HepG2 (cell line): Measurements from ENCODE around the gene USP34. TPM values are rescaled to one million over a fixed set of nuclear protein-coding genes. Genes with fewer than 3 reads are reported as not detected.

Experiments
- ARNT2 ChIP-seq: sonication (generic); formaldehyde crosslinking; IDR thresholded peaks from 2 replicates; pipeline ENCODE4 v1.8.0; 2022; ENCODE audit warnings: mild to moderate bottlenecking, low read depth, missing genetic modification reagents, moderate library complexity
- CEBPG ChIP-seq: IDR thresholded peaks from 2 replicates; pipeline ENCODE4 v1.6.1; 2016
- HES4 ChIP-seq: sonication (generic); formaldehyde crosslinking; IDR thresholded peaks from 2 replicates; pipeline ENCODE4 v1.9.0; 2021; ENCODE audit warnings: mild to moderate bottlenecking, missing genetic modification reagents, borderline replicate concordance
- MED13 ChIP-seq: sonication (generic); formaldehyde crosslinking; IDR thresholded peaks from 2 replicates; pipeline ENCODE4 v1.5.0; 2020; ENCODE audit warnings: missing genetic modification reagents
- REL ChIP-seq: sonication (generic); formaldehyde crosslinking; conservative IDR thresholded peaks from 2 replicates; pipeline ENCODE4 v1.8.0; 2022; ENCODE audit warnings: mild to moderate bottlenecking, missing genetic modification reagents, moderate library complexity
- RORA ChIP-seq: sonication (generic); formaldehyde crosslinking; IDR thresholded peaks from 2 replicates; pipeline ENCODE4 v1.5.0; 2020; ENCODE audit warnings: mild to moderate bottlenecking, missing genetic modification reagents, moderate library complexity
- SP1 ChIP-seq, 2 experiments: fragments of 450-650 bp in 1 of 2; sonication (generic) in 1 of 2; formaldehyde crosslinking in 1 of 2; IDR thresholded peaks; 2 replicates each; pipeline versions ENCODE4 v1.4.0 to v1.6.1; 2016 to 2020; ENCODE audit warnings: missing genetic modification reagents in 1 of 2
- SRSF9 ChIP-seq: fragments of 200-400 bp; formaldehyde crosslinking; IDR thresholded peaks from 2 replicates; pipeline ENCODE4 v1.6.1; 2018; ENCODE audit warnings: borderline replicate concordance, mild to moderate bottlenecking, low read depth, low read length; ENCODE audit not compliant: insufficient read depth, poor library complexity, severe bottlenecking
- ZFP36L1 ChIP-seq: sonication (generic); formaldehyde crosslinking; IDR thresholded peaks from 2 replicates; pipeline ENCODE4 v1.8.0; 2022; ENCODE audit warnings: mild to moderate bottlenecking, missing genetic modification reagents, moderate library complexity
- ZFP62 ChIP-seq: sonication (generic); formaldehyde crosslinking; IDR thresholded peaks from 2 replicates; pipeline ENCODE4 v1.4.0; 2020; ENCODE audit warnings: missing genetic modification reagents
- ZNF263 ChIP-seq: sonication (generic); formaldehyde crosslinking; IDR thresholded peaks from 2 replicates; pipeline ENCODE4 v1.4.0; 2020; ENCODE audit warnings: missing genetic modification reagents
- ZNF292 ChIP-seq: sonication (generic); formaldehyde crosslinking; IDR thresholded peaks from 2 replicates; pipeline ENCODE4 v1.8.1; 2022; ENCODE audit warnings: mild to moderate bottlenecking, low read depth, missing genetic modification reagents, borderline replicate concordance
- ZNF333 ChIP-seq: sonication (generic); formaldehyde crosslinking; IDR thresholded peaks from 2 replicates; pipeline ENCODE4 v1.4.0; 2020; ENCODE audit warnings: mild to moderate bottlenecking, missing genetic modification reagents, borderline replicate concordance
- ZNF430 ChIP-seq: sonication (generic); formaldehyde crosslinking; IDR thresholded peaks from 2 replicates; pipeline ENCODE4 v1.9.0; 2021; ENCODE audit warnings: mild to moderate bottlenecking, missing genetic modification reagents
- ZNF431 ChIP-seq: sonication (generic); formaldehyde crosslinking; IDR thresholded peaks from 2 replicates; pipeline ENCODE4 v1.9.0; 2022; ENCODE audit warnings: missing genetic modification reagents, low read depth, mild to moderate bottlenecking, borderline replicate concordance
- ZNF530 ChIP-seq: sonication (generic); formaldehyde crosslinking; IDR thresholded peaks from 2 replicates; pipeline ENCODE4 v1.5.0; 2020; ENCODE audit warnings: low read depth, mild to moderate bottlenecking, missing genetic modification reagents
- ZNF577 ChIP-seq: sonication (generic); formaldehyde crosslinking; IDR thresholded peaks from 2 replicates; pipeline ENCODE4 v1.4.0; 2020; ENCODE audit warnings: mild to moderate bottlenecking, low read depth, missing genetic modification reagents, borderline replicate concordance
- ZNF598 ChIP-seq: sonication (generic); formaldehyde crosslinking; IDR thresholded peaks from 2 replicates; pipeline ENCODE4 v1.5.1; 2020; ENCODE audit warnings: mild to moderate bottlenecking, missing genetic modification reagents, borderline replicate concordance
- polyA plus RNA-seq, 8 experiments: library from polyadenylated mRNA; depleted of rRNA in 3 of 8; stranded (reverse) in 7 of 8; unstranded in 1 of 8; fragments of >200 nt; fragmentation: Illumina TruSeq in 4 of 8; extraction: Trizol in 4 of 8; gene quantifications; 2 replicates each; pipeline versions ENCODE4 v1.2.1 to v1.2.3, GENCODE V29; 2011 to 2016; ENCODE audit warnings: low read depth in 4 of 8, missing spikeins in 1 of 8, mixed read lengths in 1 of 8; ENCODE audit not compliant: insufficient read depth in 1 of 8
- total RNA-seq, 5 experiments: library from RNA; depleted of rRNA; stranded (reverse); fragments of >200 nt; fragmentation: Illumina TruSeq; extraction: Trizol; gene quantifications; 2 replicates each; pipeline ENCODE4 v1.2.3, GENCODE V29; 2016; ENCODE audit warnings: low read depth in 1 of 5
- TF ChIP-seq, protein P1 (sequence below): sonication (generic); formaldehyde crosslinking; IDR thresholded peaks from 2 replicates; pipeline ENCODE4; 2020; ENCODE audit warnings: missing genetic modification reagents, mild to moderate bottlenecking, borderline replicate concordance
- TF ChIP-seq, protein P2 (sequence below): sonication (generic); formaldehyde crosslinking; IDR thresholded peaks from 2 replicates; pipeline ENCODE4 v1.9.0; 2021; ENCODE audit warnings: missing genetic modification reagents, borderline replicate concordance
- TF ChIP-seq, protein P3 (sequence below): sonication (generic); formaldehyde crosslinking; conservative IDR thresholded peaks from 2 replicates; pipeline ENCODE4 v1.4.0; 2020; ENCODE audit warnings: missing genetic modification reagents

USP34 gene
- total and polyA plus RNA-seq, 2 of the 13 experiments (the other 11 are each of a cell fraction or from before 2014, with no cell fraction given): 99.2 to 100 TPM

DNA sequence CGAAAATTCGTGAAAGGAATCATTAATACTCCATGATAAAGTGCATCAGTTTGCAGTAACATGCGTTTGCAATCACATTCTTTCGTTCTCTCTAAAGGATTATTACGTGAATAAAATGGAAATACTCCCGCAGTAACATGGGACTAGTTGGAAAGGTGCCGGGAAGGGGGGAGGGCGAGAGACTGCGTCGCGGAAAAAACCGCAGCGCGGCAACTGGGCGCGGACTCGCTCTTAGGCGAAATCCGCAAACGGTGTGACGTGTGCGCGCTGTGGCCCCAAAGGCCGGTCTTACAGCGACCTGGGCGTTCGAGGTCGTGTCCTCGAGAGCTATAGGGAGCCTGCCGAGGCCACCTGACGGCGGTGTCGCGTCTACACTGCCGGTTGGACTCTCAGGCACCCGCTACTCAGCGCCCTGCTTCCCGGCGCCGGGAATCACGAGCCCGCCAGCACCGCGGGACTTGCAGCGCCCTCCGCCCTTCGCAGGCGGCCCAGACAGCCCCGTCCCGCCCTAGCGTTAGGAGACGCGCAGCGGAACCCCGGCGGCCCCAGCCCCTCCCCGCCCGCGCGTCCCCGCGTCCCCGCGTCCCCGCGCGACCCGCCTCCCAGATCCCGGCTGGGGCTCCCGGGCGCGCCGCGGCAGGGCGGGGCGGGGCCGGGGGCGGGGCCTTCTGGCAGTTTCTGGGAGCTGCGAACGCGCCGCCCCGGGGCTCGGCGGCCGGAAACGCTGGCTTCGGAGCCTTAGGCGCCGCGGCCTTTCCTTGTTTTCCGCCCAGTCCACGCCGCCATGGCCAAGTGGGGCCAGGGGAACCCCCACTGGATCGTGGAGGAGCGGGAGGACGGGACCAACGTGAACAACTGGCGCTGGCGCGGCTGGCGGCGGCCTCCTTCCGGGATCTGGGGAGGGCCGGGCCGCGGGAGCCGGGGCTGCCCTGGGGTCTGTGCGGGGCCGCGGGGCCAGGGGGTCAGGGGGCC lies 293.8 kb downstream of the USP34 start (continued):
- TF ChIP-seq CEBPG (CRISPR knock-in tag) (peak; percentile 57), ZFP36L1 (CRISPR knock-in tag) (peak; percentile 90), ARNT2 (CRISPR knock-in tag) (peak; percentile 95), REL (peak; percentile 95), SRSF9 (no peak), ZNF430 (CRISPR knock-in tag) (0 out of 2 replicates have a peak, but pooled peaks have one; percentile 46), ZNF431 (CRISPR knock-in tag) (peak; percentile 85), HES4 (peak; percentile 22), ZNF263 (CRISPR knock-in tag) (peak; percentile 68; the same call in 1 of the 2 replicates), ZFP62 (CRISPR knock-in tag) (no peak), ZNF598 (CRISPR knock-in tag) (peak; percentile 48), MED13 (CRISPR knock-in tag) (no peak; the same call in 1 of the 2 replicates), SP1 (IDR thresholded peaks at IDR 0.05) (no peak), SP1 (CRISPR knock-in tag; IDR thresholded peaks at IDR 0.05) (peak; percentile 43; the same call in 1 of the 2 replicates), ZNF292 (CRISPR knock-in tag) (peak; percentile 87; the same call in 1 of the 2 replicates), RORA (CRISPR knock-in tag) (no peak), ZNF530 (no peak), ZNF333 (CRISPR knock-in tag) (peak; percentile 33; the same call in 1 of the 2 replicates), ZNF577 (CRISPR knock-in tag) (no peak)
- TF ChIP-seq, protein P1, sequence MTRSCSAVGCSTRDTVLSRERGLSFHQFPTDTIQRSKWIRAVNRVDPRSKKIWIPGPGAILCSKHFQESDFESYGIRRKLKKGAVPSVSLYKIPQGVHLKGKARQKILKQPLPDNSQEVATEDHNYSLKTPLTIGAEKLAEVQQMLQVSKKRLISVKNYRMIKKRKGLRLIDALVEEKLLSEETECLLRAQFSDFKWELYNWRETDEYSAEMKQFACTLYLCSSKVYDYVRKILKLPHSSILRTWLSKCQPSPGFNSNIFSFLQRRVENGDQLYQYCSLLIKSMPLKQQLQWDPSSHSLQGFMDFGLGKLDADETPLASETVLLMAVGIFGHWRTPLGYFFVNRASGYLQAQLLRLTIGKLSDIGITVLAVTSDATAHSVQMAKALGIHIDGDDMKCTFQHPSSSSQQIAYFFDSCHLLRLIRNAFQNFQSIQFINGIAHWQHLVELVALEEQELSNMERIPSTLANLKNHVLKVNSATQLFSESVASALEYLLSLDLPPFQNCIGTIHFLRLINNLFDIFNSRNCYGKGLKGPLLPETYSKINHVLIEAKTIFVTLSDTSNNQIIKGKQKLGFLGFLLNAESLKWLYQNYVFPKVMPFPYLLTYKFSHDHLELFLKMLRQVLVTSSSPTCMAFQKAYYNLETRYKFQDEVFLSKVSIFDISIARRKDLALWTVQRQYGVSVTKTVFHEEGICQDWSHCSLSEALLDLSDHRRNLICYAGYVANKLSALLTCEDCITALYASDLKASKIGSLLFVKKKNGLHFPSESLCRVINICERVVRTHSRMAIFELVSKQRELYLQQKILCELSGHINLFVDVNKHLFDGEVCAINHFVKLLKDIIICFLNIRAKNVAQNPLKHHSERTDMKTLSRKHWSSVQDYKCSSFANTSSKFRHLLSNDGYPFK: peak; percentile 82
- TF ChIP-seq, protein P2, sequence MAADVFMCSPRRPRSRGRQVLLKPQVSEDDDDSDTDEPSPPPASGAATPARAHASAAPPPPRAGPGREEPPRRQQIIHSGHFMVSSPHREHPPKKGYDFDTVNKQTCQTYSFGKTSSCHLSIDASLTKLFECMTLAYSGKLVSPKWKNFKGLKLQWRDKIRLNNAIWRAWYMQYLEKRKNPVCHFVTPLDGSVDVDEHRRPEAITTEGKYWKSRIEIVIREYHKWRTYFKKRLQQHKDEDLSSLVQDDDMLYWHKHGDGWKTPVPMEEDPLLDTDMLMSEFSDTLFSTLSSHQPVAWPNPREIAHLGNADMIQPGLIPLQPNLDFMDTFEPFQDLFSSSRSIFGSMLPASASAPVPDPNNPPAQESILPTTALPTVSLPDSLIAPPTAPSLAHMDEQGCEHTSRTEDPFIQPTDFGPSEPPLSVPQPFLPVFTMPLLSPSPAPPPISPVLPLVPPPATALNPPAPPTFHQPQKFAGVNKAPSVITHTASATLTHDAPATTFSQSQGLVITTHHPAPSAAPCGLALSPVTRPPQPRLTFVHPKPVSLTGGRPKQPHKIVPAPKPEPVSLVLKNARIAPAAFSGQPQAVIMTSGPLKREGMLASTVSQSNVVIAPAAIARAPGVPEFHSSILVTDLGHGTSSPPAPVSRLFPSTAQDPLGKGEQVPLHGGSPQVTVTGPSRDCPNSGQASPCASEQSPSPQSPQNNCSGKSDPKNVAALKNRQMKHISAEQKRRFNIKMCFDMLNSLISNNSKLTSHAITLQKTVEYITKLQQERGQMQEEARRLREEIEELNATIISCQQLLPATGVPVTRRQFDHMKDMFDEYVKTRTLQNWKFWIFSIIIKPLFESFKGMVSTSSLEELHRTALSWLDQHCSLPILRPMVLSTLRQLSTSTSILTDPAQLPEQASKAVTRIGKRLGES (CRISPR knock-in tag): peak; percentile 26; the same call in 1 of the 2 replicates
- TF ChIP-seq, protein P3, sequence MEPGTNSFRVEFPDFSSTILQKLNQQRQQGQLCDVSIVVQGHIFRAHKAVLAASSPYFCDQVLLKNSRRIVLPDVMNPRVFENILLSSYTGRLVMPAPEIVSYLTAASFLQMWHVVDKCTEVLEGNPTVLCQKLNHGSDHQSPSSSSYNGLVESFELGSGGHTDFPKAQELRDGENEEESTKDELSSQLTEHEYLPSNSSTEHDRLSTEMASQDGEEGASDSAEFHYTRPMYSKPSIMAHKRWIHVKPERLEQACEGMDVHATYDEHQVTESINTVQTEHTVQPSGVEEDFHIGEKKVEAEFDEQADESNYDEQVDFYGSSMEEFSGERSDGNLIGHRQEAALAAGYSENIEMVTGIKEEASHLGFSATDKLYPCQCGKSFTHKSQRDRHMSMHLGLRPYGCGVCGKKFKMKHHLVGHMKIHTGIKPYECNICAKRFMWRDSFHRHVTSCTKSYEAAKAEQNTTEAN (CRISPR knock-in tag): peak; percentile 83
